GM18526 (cell line): ENCODE results near the gene ZIC5.

Experiments used
- POLR2A ChIP-seq: IDR thresholded peaks from 3 replicates; pipeline ENCODE4 v1.6.1; 2011; ENCODE audit not compliant: insufficient read length; ENCODE audit errors: extremely low read depth

The ZIC5 gene

GRCh38 chr13:99963816-99964339 is 7.7 kb downstream of the ZIC5 start:
- TF ChIP-seq POLR2A: no peak

GRCh38 chr13:99962242-99962641 is 9.3 kb downstream of the ZIC5 start:
- TF ChIP-seq POLR2A: no peak

DNA sequence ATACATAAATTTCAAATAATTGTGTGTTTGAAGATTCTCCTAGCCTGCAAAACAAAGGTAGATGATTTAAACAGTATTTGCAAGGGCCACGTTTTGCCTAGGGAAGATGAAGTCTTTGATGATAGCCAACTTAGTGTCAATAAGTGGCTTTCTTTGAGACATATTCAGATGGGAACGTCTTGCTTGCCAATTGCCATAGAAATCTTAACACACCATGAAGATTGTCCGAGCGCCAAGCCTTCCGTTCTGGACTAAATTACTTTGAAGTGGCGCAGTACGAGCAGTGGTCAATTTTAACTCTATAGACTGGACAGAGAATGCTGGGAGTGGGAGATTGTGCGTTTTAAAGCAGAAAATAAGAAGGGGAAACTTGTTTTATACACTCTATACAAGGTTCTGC is 9.9 kb downstream of the ZIC5 start:
- TF ChIP-seq POLR2A: no peak

GRCh38 chr13:99960663-99961311 is 10.8 kb downstream of the ZIC5 start:
- TF ChIP-seq POLR2A: no peak

GRCh38 chr13:99959540-99960230 is 11.9 kb downstream of the ZIC5 start:
- no peak for TF ChIP-seq POLR2A

- TF ChIP-seq POLR2A: no peak
These were observed 12.4 kb downstream of the ZIC5 start for GRCh38 chr13:99959127-99959539.

- no peak for TF ChIP-seq POLR2A
These were observed 13.0 kb downstream of the ZIC5 start for GRCh38 chr13:99958406-99959126.

GRCh38 chr13:99956473-99957349 is 14.9 kb downstream of the ZIC5 start:
- no peak for TF ChIP-seq POLR2A

DNA sequence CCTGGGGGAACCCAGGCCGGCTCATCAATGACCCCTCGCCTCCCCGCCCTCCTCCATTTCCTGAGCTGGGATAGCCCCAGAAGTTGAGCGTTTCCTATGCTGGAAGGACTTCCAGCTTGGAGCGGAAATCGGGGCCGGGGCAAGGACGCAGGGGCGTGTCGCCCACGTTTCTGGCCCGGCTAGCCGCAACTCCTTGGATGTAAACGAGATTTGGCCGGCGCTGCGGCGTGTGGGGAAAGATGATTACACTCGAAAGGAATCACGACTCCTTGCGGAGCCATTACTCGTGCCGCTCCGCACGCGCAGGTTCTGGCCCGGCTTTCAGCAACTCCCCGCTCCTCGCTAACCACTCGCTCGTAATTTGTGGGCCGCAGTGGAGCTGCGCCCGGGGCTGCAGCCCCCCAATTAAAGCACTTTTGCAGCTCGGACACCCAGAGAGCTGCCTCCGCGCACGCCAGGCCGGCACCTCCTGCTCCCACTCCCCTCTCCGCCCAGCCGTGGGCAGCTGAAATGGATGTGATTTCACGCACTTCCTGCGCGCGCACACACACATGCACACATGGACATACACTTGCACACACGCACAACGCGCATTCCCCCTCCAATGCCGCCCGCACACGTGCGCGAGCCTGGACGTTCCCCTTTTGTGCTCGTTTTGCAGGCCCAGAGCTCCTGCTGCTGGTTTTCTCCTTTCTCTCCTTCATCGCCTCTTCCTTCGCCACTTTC is 15.7 kb downstream of the ZIC5 start:
- no peak for TF ChIP-seq POLR2A

DNA sequence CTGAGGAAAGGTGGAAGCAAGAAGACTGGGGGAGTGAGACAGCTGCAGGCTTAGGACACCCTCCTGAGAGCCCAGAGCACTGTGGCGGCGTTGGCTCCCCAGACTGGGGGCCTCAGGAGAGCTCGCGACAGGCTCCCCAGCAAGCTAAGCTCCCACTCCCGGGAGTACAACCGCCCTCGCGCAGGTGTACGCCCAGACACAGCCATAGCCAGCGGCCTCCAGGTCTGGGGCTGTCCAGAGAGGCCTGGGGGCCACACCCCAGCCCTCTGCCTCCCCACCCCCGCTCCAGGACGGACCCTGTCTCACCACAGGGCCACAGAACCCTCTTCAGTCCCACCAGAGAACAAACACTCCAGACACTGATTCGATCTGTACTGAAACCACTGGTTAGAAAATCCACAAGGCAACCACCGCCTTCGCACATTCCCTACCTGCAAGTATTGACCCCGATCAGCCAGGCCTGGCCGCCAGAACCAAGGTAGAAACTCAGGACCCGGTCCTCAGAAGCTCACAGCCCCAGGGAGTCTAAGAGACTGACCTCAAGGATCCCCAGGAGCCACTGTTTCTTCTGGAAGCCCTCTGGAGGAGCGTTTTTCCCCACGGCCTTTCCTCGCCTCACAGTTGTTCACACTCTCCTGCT is 16.3 kb downstream of the ZIC5 start:
- TF ChIP-seq POLR2A: no peak

GRCh38 chr13:99953138-99953755 is 18.3 kb downstream of the ZIC5 start:
- TF ChIP-seq POLR2A: no peak

DNA sequence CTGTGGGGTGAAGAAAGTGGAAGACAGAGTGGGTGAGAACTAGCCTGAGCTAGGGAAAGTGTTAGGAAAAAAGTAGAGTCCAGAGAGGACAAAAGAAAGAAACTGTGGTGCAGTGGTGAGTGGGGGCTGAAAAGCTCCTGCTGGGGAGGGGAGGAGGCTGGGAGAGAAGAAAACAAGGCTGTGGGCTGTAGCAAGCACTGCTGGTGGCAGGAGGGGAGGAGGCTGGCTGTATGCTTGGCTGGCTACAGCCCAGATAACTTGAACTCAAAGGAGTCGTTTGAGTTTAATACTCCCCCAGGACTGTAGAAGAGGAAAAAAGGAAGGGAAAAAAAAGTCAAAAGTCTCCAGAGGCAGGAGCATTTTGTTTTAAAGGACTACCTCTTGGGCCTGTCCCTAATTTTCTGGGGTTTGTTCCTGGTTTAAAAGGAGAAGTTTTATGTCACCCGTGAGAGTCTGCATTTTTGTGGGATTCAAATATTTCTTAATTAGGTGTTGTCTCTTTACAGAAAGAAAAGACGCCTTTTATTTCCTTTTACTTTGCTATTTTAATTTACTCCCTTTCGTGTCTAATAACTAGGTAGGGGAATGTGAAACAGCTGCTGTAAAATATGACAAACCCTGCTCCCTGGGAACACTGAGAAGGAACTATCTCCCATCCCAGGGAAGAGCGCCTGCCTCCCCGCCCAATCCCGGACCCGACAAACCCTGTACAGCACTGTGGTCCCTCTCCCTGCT is 21.7 kb downstream of the ZIC5 start:
- TF ChIP-seq POLR2A: no peak
